ENCODE results near the gene ASXL3.

Gene ASXL3

DNA sequence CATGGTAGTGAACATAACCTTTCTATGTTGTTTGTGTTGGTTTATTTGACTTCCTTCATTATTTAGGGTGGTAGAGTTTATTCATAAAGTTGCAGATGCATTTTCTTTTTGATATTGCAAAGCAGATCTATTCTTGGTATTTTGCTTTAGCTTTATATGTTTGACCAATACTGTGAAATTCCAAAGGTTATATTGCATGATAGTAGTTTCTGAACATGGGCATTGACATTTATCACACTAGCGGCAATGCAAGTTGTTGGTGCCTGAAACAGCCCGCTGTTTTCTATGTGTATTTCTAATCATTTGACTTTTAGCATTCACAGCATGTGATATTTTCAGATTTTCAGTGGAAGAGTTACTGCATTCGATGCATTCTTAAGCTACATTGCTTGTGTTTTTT lies 87.2 kb downstream of the ASXL3 start:
- FAIRE-seq = no peak

- no peak for FAIRE-seq
Measured at GRCh38 chr18:33665641-33666040, 87.6 kb downstream of the ASXL3 start.

DNA sequence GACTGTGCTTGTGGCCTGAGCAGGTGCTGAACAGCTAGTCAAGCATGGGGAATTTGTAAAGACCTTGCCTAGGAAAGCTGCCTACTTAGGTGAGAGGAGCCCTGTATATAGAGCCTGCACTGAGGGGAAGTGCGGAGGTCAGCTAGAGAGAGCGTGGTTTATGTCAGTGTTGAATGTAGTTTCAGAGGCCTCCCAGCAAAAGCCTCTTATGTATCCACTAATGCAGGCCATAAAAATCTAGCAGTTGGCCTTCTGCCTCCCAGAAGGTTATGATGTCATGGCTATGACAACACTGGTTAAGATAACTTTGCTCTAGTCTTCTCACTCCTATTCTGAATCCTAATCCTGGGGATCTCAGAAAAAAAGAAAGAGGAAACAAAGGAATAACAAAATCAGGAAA lies 88.9 kb downstream of the ASXL3 start:
- no peak for FAIRE-seq

- no peak for FAIRE-seq
Measured at GRCh38 chr18:33669589-33669988, 91.6 kb downstream of the ASXL3 start.

- no peak for FAIRE-seq
Measured at GRCh38 chr18:33670029-33670428, 92.0 kb downstream of the ASXL3 start.

DNA sequence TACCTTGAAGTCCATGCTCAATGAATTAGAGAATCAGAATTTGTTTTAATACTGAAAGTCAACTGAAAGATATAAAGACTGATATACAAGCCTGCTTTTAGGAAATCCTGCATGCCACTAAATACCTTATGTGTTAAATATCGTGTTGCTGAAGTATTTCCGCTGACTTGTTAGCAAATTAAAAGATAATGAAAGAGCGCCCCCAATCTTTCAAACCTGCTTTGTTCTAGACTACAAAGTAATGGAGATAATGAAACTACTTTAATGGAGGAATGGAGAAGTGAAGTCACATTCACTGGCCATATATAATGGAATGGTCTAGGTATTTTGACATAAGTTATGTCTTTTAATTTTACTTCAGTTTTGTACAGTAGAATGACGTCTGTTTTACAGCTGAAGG lies 95.7 kb downstream of the ASXL3 start:
- FAIRE-seq = no peak

DNA sequence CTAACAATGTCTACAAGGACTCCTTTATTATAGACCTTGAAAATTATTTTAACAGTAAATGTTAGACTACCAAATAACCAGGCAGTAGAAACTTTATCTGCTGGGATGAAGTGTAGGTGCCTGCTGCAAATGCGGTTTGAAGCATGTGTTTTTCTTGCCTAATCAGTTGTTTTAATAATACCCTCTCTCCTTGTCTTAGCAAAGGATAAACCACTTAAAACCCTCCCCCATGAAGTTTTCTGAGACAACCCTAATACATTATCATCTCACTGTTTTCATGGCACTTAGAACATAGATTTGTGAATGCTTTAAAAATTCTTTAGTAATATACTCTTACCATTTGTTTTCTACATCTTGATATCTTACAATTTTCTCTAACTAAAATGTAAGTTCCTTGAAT lies 98.6 kb downstream of the ASXL3 start:
- FAIRE-seq = no peak

GRCh38 chr18:33677891-33678290 lies 99.9 kb downstream of the ASXL3 start:
- FAIRE-seq = no peak

GRCh38 chr18:33682436-33682835 lies 104.4 kb downstream of the ASXL3 start:
- FAIRE-seq = no peak

GRCh38 chr18:33694593-33694992 lies 116.6 kb downstream of the ASXL3 start:
- no peak for FAIRE-seq

- FAIRE-seq = no peak
Measured at GRCh38 chr18:33696332-33697162, 118.5 kb downstream of the ASXL3 start.

GRCh38 chr18:33697498-33697897 lies 119.5 kb downstream of the ASXL3 start:
- FAIRE-seq = no peak

DNA sequence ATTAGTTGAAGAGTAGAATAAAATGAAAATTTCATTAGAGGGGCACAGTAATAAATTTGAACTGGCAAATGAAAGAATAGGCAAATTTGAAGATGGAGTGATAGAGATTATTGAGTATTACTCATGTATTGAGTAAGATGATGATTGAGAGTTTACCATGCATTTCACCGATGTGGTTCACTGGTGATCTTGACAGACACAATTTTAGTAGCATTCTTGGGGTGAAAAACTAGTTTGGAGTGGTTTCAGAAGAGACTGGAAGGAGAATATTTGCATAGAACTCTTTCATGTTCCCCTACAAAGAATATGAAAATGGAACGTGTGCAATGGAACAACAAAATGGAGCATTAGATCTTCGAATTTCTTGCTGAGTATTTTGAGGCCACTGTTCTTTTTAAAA lies 121.4 kb downstream of the ASXL3 start:
- FAIRE-seq = no peak

- no peak for FAIRE-seq
Measured at GRCh38 chr18:33700513-33700976, 122.5 kb downstream of the ASXL3 start.

DNA sequence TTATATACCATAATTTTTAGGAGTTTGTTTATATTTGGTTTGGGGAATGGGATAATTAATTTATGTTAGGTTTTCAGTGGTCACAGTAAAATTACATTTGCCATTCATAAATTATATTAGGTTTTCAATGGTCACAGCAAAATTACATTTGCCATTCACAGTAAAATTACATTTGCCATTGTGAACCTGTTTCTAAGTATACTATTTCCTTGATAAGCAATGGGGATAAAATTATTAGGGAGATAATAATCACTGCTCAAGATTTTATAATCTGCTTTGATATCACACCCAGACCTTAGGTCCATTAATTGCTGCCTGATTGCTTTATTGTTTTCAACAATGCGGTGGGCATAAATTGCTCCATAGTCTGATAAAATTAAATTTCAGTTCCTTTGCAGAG lies 124.6 kb downstream of the ASXL3 start:
- no peak for FAIRE-seq

DNA sequence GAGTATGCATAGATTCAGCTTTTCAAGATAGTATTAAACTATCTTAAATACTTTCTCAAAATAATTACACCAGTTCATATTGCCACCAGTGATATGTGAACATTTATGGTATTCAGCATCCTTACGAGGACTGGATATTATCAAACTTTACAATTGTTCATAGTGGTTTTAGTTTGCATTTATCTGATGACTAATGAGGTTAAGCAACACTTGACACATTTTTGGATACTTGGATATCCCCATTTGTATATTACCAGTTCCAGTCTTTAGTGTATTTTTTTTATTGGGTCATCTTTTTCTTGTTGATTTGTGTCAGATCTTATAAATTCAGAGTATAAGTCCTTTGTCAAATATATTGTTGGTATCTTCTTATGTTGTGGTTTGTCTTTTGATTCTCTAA lies 128.4 kb downstream of the ASXL3 start:
- FAIRE-seq = no peak

GRCh38 chr18:33708876-33709275 lies 130.9 kb downstream of the ASXL3 start:
- no peak for FAIRE-seq

DNA sequence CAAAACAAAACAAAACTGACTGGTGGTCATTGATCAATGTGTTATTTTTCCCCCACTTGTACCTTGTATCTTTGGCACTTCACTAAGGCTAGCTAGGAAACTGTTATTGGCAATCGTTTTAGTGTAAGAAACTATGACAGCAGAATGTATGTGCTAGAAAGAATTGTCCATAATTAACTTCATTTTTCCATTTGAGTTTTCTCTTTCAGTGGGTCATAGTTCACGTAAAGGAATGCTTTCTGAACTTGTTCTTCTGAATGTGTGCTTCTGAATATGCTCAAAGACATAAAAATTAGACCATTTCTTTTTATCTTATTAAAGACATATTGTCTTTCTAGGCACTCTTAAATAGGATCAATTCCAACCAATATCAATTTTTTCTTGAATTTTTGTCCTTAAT lies 132.2 kb downstream of the ASXL3 start:
- FAIRE-seq = no peak

GRCh38 chr18:33711514-33711913 lies 133.5 kb downstream of the ASXL3 start:
- FAIRE-seq = no peak

GRCh38 chr18:33712719-33713118 lies 134.7 kb downstream of the ASXL3 start:
- FAIRE-seq = no peak

- FAIRE-seq = no peak
Measured at GRCh38 chr18:33716061-33716683, 138.2 kb downstream of the ASXL3 start.

- no peak for FAIRE-seq
Measured at GRCh38 chr18:33717339-33717738, 139.3 kb downstream of the ASXL3 start.

DNA sequence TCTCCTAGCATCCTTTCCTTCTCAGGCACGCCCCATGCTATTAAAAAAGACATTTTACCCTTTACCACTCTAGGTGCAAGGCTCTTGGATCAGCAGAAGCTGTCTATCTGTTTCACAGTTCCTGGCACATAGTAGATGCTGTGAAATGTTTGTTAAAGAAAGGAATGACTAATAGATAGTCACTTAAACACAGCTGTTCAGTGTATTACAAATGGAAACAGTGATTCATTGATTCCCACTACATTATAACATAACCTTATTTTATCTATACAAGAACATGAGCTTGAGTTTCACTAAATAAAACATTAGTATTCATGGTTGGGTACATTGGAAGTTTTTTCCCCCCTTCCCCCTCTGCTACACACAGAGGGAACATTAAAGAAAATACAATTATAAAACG lies 142.1 kb downstream of the ASXL3 start:
- no peak for FAIRE-seq

- no peak for FAIRE-seq
Measured at GRCh38 chr18:33729556-33729955, 151.5 kb downstream of the ASXL3 start.

GRCh38 chr18:33733376-33733775 lies 155.4 kb downstream of the ASXL3 start:
- FAIRE-seq = no peak

All from G401.6 (cell line).